HepG2 (cell line): Measurements from ENCODE around the gene ZNF48. TPM values are rescaled to one million over a fixed set of nuclear protein-coding genes. Genes with fewer than 3 reads are reported as not detected.

Experiments used
- ARID4A ChIP-seq: sonication (generic); formaldehyde crosslinking; IDR thresholded peaks from 2 replicates; pipeline ENCODE4 v1.5.0; 2020; ENCODE audit warnings: mild to moderate bottlenecking, missing genetic modification reagents, borderline replicate concordance
- ARNT2 ChIP-seq: sonication (generic); formaldehyde crosslinking; IDR thresholded peaks from 2 replicates; pipeline ENCODE4 v1.8.0; 2022; ENCODE audit warnings: mild to moderate bottlenecking, low read depth, missing genetic modification reagents, moderate library complexity
- GMEB2 ChIP-seq: IDR thresholded peaks from 2 replicates; pipeline ENCODE4 v1.6.1; 2016; ENCODE audit warnings: missing biosample characterization, missing genetic modification reagents, low read depth
- MBD4 ChIP-seq: IDR thresholded peaks from 2 replicates; pipeline ENCODE4 v1.6.1; 2012; ENCODE audit warnings: low read length, inconsistent platforms, borderline replicate concordance
- MED13 ChIP-seq: sonication (generic); formaldehyde crosslinking; IDR thresholded peaks from 2 replicates; pipeline ENCODE4 v1.5.0; 2020; ENCODE audit warnings: missing genetic modification reagents
- NCOA1 ChIP-seq: sonication (generic); formaldehyde crosslinking; IDR thresholded peaks from 2 replicates; pipeline ENCODE4 v1.9.0; 2021; ENCODE audit warnings: missing genetic modification reagents
- NKX3-1 ChIP-seq: sonication (generic); formaldehyde crosslinking; IDR thresholded peaks from 2 replicates; pipeline ENCODE4 v1.5.0; 2020; ENCODE audit warnings: missing genetic modification reagents
- RFXANK ChIP-seq: IDR thresholded peaks from 2 replicates; pipeline ENCODE4 v1.6.1; 2016
- SRY ChIP-seq: sonication (generic); formaldehyde crosslinking; IDR thresholded peaks from 2 replicates; pipeline ENCODE4 v1.8.0; 2022; ENCODE audit warnings: mild to moderate bottlenecking, missing genetic modification reagents
- SYNCRIP ChIP-seq: fragments of 200-400 bp; formaldehyde crosslinking; IDR thresholded peaks from 2 replicates; pipeline ENCODE4 v1.6.1; 2018; ENCODE audit warnings: mild to moderate bottlenecking, low read depth, low read length; ENCODE audit not compliant: insufficient read depth
- TFDP2 ChIP-seq: sonication (generic); formaldehyde crosslinking; IDR thresholded peaks from 2 replicates; pipeline ENCODE4 v1.4.0; 2020; ENCODE audit warnings: missing genetic modification reagents
- ZFP62 ChIP-seq: sonication (generic); formaldehyde crosslinking; IDR thresholded peaks from 2 replicates; pipeline ENCODE4 v1.4.0; 2020; ENCODE audit warnings: missing genetic modification reagents
- ZNF20 ChIP-seq: sonication (generic); formaldehyde crosslinking; IDR thresholded peaks from 2 replicates; pipeline ENCODE4 v1.4.0; 2020; ENCODE audit warnings: mild to moderate bottlenecking, moderate library complexity, missing genetic modification reagents
- ZNF75D ChIP-seq: sonication (generic); formaldehyde crosslinking; IDR thresholded peaks from 2 replicates; pipeline ENCODE4 v1.8.1; 2023; ENCODE audit warnings: missing genetic modification reagents, mild to moderate bottlenecking, borderline replicate concordance
- ZSCAN29 ChIP-seq: sonication (generic); formaldehyde crosslinking; conservative IDR thresholded peaks from 2 replicates; pipeline ENCODE4 v1.4.0; 2020; ENCODE audit warnings: mild to moderate bottlenecking, missing genetic modification reagents
- ZUFSP ChIP-seq: sonication (generic); formaldehyde crosslinking; IDR thresholded peaks from 2 replicates; pipeline ENCODE4 v1.9.0; 2021; ENCODE audit warnings: missing genetic modification reagents, mild to moderate bottlenecking, borderline replicate concordance
- polyA plus RNA-seq, 8 experiments: library from polyadenylated mRNA; depleted of rRNA in 3 of 8; stranded (reverse) in 7 of 8; unstranded in 1 of 8; fragments of >200 nt; fragmentation: Illumina TruSeq in 4 of 8; extraction: Trizol in 4 of 8; gene quantifications; 2 replicates each; pipeline versions ENCODE4 v1.2.1 to v1.2.3, GENCODE V29; 2011 to 2016; ENCODE audit warnings: low read depth in 4 of 8, missing spikeins in 1 of 8, mixed read lengths in 1 of 8; ENCODE audit not compliant: insufficient read depth in 1 of 8
- total RNA-seq, 5 experiments: library from RNA; depleted of rRNA; stranded (reverse); fragments of >200 nt; fragmentation: Illumina TruSeq; extraction: Trizol; gene quantifications; 2 replicates each; pipeline ENCODE4 v1.2.3, GENCODE V29; 2016; ENCODE audit warnings: low read depth in 1 of 5
- TF ChIP-seq, protein P1 (sequence below): sonication (generic); formaldehyde crosslinking; IDR thresholded peaks from 2 replicates; pipeline ENCODE4 v1.4.0; 2020; ENCODE audit warnings: missing genetic modification reagents, mild to moderate bottlenecking, borderline replicate concordance

Gene ZNF48
- total and polyA plus RNA-seq, 2 of the 13 experiments (the other 11 are each of a cell fraction or from before 2014, with no cell fraction given): 9.9 to 12.3 TPM

- peak; percentile 92 for TF ChIP-seq TFDP2
- no peak; the same call in 1 of the 2 replicates for TF ChIP-seq SRY
- TF ChIP-seq ZUFSP (CRISPR knock-in tag): no peak
- TF ChIP-seq SYNCRIP: no peak
- TF ChIP-seq ZNF75D (CRISPR knock-in tag): 0 out of 2 replicates have a peak, but pooled peaks have one; percentile 9
- TF ChIP-seq, protein P1, sequence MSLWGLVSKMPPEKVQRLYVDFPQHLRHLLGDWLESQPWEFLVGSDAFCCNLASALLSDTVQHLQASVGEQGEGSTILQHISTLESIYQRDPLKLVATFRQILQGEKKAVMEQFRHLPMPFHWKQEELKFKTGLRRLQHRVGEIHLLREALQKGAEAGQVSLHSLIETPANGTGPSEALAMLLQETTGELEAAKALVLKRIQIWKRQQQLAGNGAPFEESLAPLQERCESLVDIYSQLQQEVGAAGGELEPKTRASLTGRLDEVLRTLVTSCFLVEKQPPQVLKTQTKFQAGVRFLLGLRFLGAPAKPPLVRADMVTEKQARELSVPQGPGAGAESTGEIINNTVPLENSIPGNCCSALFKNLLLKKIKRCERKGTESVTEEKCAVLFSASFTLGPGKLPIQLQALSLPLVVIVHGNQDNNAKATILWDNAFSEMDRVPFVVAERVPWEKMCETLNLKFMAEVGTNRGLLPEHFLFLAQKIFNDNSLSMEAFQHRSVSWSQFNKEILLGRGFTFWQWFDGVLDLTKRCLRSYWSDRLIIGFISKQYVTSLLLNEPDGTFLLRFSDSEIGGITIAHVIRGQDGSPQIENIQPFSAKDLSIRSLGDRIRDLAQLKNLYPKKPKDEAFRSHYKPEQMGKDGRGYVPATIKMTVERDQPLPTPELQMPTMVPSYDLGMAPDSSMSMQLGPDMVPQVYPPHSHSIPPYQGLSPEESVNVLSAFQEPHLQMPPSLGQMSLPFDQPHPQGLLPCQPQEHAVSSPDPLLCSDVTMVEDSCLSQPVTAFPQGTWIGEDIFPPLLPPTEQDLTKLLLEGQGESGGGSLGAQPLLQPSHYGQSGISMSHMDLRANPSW (CRISPR knock-in tag): peak; percentile 85; the same call in 1 of the 2 replicates
- peak; percentile 88 for TF ChIP-seq ARID4A (CRISPR knock-in tag)
- peak; percentile 70; the same call in 1 of the 2 replicates for TF ChIP-seq ARNT2 (CRISPR knock-in tag)
- TF ChIP-seq NCOA1 (CRISPR knock-in tag): no peak
- TF ChIP-seq NKX3-1: no peak; the same call in none of the 2 replicates
- no peak for TF ChIP-seq MBD4
- TF ChIP-seq GMEB2 (CRISPR knock-in tag): no peak
- 0 out of 2 replicates have a peak, but pooled peaks have one; percentile 35 for TF ChIP-seq MED13
- TF ChIP-seq RFXANK (CRISPR knock-in tag): peak; percentile 77; the same call in 1 of the 2 replicates
- TF ChIP-seq ZFP62 (CRISPR knock-in tag): no peak
- TF ChIP-seq ZNF20: no peak
- peak; percentile 19; the same call in 1 of the 2 replicates for TF ChIP-seq ZSCAN29 (CRISPR knock-in tag)
Observed at GRCh38 chr16:30429678-30430427, 34.6 kb downstream of the ZNF48 start, which contains the start of gene DCTPP1 (continued).
